Stimulated activated CD8-positive, alpha-beta memory T cell treated with anti-CD3 and anti-CD28 coated beads, Interleukin-15, amount 100 ng/mL, for 4 hours (primary cell): ENCODE results near the gene RAPGEF3.
A peak's percentile ranks its signal among the peaks of the same experiment; 100 is the strongest.

Experiments used
- DNase-seq, 2 donors: peaks; one replicate each; pipeline ENCODE4 v3.0.0-alpha.2; 2020; ENCODE audit warnings: low read depth in 2 of 2

Gene RAPGEF3

DNA sequence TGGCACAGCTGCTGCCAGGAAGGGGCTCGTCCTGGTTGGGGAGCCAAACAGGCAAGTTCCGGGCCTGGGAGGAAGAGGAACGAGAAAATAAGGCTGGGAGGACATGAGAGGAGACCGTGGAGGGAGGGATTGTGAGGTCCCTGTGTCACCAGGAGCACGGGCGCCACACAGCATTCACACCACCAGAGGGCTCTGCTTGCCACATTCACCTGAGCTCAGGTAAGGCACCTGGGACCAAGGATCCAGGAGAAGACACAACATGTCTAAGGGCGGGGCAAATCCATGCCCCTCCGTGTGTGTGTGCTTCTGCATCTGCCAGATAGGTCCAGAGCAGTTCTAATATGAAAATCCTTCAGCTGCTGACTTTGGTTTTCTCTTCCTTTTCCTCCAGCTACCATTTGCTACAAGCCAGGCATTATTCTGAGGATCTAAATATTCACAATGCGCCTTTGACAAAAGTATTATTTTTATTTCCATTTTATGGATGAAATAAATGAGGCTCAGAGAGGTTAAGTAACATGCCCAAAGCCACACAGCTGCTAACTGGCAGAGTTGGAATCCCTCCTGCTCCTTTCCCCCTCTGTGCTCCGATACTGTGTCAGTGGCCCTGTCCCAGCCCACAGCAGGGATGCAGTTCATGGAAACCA, 14.6 kb downstream of the RAPGEF3 start:
- DNase-seq: peak in 1 of 2 donors; percentile 42

DNA sequence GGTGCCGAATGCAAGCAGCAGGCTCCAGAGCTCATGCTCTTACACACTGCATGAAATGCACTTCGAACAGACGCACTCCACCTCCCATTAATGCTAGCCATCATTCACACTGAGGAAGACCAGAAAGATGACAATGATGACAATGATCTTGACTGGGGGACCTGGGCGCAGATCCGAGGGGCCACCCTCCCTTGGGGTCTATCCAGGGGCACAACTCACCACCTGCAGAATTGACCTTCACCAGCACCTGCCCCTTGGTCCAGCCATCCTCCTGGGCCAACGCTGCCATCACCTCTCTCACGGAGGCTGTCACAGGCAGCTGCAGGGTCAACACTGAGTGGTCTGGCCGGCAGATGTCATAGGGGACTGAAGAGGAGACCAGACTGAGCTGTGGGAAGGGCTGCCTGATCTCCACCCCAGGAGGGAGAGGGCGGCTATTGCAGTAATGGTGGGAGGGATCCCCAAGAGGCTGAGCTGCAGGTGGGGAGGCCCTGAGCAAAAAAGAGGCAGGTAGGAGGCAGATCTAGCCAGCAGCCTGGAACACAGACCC, 15.3 kb downstream of the RAPGEF3 start:
- no peak for DNase-seq

DNA sequence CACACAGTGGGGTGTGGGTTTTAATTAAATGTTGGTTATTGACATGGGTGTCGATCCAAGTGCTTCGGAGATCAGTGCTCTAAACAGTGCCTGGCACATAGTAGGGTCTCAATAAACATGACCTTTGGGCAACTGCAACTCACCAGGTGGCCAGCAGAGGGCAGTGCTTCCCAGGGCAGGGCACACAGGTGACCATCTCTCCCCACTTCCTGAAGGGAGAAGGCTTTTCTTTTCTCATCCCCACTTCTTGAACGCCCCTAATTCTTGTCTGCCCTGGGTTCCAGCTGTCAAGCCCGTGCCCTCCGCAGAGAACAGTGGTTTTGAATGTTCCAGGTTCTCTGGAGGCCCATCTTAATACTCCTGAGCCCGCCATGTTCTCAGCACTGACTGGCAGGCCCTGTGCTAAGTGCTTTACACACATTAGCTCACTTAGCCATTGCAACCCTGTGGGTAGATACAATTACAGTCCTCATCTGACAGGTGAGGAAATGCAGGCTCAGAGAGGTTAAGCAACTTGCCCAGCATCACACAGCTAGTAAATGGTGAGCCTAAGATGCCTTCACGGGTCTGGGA, 16.3 kb downstream of the RAPGEF3 start:
- DNase-seq: peak; percentile 27 to 47

DNA sequence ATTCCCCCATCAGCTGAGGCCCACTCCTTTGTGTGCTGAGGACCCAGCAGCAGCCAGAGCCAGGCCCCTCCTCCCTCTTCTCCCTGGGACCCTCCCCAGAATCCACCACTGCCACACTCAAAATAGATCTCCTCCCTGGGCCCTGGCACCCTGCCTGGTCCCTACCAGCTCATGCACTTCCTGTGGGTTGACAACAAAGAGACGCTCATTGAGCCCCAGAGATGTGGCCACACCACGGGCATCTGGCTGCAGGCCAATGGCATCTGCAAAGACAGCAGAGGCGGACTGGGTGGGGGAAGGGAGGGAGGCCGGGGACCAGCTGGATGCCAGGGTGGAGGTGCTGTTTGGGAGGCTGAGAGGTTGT, 17.4 kb downstream of the RAPGEF3 start:
- peak; percentile 14 to 26 for DNase-seq

DNA sequence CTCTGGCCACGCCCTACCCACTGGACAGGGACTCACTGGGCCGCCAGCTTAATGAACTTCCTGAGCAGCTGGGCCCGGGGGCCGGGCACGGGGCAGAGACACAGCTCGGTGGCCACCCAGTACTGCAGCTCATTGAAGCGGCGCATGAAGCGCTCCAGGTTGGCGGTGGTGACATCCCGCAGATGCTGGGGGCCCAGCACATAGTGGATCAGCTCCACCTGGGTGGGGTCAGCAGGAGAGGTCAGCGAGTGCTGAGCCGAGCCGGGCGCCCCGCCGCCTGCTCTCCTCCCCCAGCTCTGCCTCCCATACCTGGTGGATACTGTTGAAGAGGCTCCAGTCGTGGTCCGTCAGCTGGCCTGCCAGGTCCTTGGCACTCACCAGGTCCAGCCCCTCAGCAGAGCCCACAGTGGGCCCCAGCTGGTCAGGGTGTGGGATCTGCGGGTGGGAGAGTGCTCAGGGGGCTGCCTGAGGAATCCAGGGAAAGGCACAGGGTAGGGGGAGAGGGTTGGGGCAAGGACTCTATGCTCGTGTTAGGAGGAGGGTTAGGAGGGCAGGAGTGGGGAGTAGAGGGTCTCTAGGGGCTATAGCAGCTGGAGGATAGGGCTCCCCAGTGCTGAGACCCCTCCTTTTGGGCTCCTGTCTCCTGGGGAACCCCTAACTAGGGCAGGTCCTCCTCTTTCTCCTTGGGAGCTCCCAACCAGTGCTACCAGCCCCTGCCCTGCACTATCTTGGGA, 17.9 kb downstream of the RAPGEF3 start:
- DNase-seq: no peak

DNA sequence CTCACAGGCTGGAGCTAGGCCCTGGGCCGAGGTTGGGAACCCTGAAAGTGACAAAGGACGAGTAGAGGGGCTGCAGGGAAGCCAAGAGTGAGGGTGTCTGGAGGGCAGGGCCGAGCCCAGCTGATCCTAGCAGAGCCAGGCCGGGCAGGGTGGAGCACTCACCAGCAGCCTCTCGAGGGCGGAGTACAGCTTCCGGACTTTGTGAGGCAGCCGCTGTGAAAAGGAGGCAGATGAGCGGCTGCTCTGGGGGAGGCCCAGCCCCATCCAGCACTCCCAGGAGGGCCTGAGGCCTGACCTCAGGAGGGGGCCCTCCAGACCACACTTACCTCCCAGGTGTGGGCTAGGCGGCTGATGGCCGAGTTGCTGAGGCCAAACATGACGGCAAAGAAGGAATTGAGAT, 18.7 kb downstream of the RAPGEF3 start:
- no peak for DNase-seq

DNA sequence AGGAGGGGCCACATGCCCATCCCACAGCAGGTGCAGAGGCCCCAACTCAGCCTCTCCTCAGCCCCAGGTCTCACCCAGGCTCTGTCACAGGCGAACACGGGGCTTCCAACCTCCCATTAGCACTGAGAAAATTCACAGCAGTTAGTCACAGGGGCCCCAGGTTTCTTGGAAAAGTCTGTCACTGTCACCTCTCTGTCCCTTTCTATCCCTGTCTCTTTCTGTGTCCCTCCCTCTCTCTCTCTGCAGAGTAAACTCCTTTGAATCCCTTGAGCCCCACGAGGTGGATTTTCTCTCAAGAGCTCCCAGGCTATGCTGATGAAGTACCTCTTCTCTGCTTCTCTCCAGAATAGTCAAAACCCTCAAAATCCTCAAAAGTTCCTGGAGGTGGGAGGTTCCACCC, 19.4 kb downstream of the RAPGEF3 start:
- no peak for DNase-seq

DNA sequence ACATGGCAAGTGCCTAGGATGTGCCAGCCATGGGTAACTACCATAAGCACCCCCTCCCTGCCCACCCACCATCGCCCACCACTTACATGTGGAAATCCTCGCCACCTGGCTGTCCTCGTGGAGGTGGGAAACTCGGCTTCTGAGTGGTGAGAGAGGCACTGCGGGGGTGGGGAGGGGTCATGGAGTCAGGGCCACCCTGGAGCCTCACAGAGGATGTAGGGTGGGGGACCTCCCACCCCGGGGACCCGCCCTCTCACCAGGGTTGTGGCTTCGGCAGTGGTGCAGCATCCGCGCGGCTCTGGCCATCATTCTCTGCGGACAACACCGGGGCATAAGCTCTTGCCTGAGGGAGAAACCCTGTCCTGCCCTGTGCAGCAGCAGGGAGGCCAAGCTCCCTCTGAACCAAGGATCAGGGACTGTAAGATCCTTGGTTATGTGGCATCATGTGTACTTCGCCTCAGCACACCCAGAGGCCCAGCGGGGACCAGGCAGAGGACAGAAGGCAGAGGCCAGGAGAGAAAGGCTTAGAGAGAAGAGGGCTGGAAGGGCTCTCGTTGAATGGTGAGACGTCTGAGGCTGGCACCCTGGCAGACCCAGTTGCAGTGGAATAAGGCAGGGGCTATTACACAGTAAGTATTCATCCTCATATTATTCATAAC, 20.6 kb downstream of the RAPGEF3 start:
- DNase-seq: no peak

DNA sequence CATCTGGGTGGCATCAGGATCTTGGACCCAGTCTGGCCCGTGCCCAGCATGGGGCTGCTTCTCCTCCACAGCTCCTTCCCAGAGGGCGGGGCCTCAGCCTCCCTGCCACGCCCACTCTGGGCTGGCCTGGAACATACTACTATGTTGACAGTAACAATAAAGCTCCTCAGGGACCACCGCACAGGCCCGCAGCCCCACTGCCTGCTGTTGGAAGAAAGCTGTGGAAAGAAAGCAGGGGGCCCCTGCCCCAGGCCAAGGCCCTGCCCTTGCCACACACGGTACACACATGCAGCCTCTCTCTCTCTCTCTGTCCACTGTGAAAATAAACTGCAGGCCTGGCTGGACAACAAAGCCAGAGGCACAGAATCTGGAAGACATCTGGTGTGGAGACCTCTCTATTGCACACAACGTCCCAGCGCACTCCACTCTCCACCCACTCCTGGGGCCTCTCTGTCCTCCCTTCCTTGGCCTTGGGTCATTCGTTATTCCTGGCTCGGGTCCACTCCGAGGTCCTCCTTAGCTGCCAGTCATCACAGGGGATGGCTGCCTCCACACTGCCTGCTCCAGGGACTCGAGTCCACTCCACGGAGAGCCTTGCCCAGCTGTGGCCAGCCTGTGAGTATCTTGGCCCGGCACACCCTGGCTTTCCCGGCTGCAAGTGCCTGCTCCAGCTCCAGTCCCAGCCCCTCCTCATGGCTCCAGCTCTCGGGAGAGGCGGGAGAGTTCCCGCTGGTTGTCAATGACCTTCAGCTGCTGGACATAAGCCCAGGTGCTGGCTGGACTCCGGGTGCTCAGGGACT, 21.6 kb downstream of the RAPGEF3 start:
- no peak for DNase-seq

DNA sequence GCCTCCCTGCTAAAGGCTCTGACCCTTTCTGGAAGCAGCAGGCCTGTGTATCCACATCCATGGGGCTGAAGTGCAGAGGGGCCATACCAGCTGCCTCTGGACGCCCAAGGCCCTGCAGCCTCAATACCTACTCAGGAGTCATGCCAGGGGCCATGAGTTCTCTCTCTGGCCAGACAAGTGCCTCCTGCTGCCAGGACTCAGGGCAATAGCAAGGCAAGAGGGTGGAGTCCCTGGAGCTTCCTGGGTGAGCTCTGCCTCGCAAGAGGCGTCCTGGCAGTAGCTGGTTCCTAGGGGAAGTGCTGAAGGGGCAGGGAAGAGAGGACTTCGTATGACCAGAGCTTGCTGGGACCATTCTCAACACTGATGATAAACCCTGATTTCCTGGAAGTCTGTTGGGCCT, 22.5 kb downstream of the RAPGEF3 start:
- DNase-seq: no peak

DNA sequence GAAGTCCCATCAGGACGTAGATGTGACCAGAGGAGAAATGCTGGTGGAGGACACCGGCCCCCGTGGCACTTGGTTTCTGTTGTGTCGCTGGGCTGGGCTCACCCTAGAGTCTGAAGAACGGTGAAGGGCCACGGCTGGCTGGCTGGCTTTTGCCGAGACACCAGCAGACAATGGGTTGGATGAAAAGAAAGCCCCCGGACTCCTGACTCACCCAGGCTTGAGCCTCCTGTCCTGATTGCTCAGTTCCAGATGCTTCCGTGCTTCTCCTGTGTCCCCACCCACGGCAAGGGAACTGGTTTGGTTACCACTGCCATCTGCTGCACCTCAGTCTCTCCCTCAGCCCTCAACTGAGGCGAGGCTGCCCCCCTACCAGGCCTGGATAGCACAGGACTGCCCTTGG, 23.0 kb downstream of the RAPGEF3 start:
- no peak for DNase-seq

DNA sequence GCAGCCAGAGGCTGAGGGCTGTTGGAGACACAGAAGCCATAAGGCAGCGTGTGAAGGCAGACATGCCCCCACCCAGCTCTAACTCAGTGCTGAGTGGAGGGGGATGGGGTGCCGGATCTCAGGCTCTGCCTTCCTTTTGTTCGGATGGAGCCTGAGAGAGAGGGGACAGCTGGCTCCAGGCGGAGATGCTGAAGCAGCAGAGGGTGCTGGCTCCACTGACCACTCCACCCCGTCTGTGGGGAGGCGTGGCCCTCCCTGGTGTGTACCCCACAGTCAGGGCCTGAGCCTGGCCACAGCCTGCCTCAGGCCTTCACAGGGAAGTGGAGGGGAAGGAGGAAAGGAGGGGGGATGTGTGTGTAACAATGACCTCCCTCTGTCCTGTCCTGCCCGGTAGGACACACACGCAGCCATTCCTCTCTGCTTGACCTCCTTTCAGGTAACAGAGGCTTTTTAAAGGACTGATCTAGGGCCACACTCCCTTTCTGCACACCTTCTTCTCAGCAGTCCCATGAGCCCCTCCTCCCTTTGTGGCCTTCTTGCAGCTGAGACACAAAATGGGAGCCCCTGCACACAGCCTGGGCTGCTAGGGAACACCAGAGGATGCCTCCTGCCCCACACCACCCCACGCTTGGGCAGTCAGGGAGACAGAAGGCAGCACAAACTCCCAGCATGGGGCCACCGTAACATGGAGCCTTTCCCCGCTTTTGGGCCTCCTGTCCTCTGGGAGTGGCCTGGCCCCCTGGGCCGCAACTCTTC, 23.8 kb downstream of the RAPGEF3 start:
- no peak for DNase-seq

DNA sequence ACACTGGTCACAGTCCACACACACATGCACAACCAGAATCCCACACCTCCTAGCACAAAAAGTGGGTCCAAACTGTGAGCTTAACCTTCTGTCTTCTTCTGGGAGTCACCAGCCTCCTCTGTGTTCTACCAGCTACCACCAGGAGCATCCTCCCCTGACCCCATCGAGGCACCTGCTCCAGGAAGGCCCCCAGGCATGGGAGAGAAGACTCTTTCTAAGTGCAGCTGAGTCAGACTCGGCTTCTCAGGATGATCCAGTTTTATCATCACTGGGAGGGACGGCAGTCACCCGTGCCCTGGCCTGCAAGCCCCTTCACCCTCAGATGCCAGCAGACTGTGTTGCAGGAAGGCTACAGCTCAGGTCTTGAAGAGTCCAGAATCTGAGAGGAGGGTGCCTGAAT, 25.5 kb downstream of the RAPGEF3 start:
- DNase-seq: no peak

DNA sequence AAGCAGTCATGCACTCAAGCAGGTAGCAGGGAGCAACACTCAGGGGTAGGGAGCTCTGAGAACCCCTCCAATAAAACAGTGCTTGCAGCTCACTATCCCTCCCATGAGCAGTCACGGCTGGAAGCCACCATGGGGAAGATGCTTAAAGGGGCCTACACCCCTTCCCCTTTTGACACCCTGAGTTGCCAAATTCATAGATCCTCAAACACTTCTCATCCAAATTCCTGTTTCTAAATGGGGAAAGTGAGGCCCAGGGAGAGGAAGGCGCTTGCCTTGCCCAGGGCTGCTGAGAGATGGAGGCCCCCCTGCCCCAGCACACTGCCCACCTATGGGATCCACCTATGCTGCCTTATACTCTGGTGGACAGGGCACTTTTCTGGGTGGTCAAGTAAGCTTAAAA, 26.2 kb downstream of the RAPGEF3 start:
- no peak for DNase-seq

DNA sequence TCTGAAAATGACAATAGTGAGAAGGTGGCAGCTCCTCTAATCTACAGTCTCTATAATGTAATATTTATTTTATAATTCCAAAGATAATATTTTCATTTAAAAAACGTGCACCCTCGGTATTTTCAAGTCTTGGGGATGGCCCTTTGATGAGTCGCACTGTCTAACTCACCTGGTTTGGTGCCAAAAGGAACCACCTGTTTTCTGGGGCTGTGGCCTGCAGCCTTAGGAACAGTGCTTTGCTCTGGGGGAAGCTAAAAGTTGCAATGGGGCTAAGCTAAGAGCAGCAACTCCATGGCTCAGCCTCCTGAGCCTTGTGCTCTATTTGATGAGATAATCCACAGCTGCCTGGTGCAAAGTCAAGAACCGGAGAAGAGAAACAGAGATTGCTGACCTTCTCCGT, 27.0 kb downstream of the RAPGEF3 start:
- no peak for DNase-seq

DNA sequence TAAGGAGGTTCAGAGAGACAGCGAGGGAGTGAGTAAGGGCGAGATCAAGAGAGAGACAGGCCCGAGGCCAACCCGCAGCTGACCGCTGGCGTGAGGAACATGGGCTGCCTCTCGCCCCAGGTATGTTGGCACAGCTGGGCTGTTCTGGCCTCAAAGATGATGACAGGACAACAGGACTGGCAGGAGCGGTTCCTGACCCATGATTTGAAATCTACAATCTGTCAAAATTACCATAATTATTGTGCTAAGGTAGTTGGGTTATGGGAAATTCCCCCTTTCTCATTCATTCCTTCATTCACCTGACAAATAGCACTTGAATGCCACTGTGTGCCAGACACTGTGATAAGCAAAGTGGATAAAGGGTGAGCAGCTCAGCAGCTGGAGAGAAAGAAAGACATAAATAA, 28.3 kb downstream of the RAPGEF3 start:
- DNase-seq: no peak

DNA sequence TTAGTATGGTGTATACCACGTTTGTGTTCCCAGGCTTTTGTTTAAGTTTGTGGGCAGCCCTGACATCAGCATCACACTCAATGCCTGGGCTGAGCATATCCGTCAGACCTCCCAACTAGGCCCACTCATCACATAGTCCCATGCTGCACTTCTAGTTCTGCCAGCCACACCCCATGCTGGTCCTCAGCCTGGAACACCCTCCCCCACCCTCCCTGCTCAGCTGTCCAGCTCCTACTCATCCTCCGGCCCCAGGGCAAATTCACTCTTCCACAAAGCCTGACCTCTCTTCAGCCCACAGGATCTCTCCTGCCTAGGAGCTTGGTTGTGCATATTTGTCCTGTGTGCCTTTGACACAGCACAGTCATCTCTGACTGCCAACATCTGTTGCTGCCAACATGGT, 29.4 kb downstream of the RAPGEF3 start:
- no peak for DNase-seq

DNA sequence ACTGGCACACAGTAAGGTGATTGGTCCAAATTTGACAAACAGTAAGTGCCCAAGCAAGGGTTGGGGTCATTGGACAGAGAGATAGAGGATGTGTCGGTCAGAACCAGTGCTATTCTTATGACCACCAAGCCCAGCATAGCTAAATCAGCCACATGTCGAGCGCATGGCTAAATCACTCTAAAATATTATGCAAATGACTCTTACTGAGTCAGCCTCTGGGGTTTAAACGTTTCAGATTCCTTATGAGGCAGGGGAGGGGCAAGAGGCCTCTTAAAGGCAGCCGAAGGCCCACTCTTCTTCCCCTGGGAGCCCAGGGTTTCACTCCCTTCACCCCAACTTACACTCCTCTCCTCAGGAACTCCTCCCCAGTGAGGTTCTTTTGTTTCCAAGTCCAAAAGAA, 32.8 kb downstream of the RAPGEF3 start:
- no peak for DNase-seq

DNA sequence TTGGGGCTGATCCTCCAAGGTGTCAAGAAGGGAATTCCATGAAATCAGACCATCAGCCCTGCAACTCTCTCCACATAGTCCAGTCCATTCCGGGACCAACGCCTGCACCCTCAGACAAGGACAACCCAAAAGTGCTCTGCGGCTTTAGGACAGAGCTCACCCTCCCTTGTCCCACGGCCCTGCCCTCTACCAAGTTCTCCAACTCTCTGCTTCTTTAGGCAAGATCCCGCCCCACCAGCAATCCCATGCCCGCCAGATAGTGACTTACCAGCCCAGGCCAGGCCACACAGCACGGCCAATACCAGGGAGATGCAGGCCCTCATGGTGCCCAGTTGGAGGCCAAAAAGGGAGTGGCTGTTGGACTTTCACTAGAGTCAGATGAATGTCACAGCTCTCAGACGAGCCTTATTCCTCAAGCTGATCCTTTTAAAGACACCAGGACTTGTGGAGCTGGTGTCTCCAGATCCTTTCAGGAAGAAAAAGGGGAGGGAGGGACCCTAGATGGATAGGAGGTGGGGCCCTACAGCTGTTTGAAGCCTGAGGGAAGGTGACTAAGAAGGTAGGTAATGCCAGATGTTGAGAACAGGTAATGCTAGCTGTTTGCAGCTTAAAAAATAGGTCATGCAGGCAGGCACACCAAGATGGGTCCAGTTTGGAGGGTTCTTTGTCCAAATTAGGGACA, 33.4 kb downstream of the RAPGEF3 start, which contains the start of gene ENDOU:
Gene ENDOU, minus strand, starts transcription at position 400 of the 682 bp plus-strand sequence. Its CDS starts 77 bp downstream, at position 323.
- DNase-seq: no peak

DNA sequence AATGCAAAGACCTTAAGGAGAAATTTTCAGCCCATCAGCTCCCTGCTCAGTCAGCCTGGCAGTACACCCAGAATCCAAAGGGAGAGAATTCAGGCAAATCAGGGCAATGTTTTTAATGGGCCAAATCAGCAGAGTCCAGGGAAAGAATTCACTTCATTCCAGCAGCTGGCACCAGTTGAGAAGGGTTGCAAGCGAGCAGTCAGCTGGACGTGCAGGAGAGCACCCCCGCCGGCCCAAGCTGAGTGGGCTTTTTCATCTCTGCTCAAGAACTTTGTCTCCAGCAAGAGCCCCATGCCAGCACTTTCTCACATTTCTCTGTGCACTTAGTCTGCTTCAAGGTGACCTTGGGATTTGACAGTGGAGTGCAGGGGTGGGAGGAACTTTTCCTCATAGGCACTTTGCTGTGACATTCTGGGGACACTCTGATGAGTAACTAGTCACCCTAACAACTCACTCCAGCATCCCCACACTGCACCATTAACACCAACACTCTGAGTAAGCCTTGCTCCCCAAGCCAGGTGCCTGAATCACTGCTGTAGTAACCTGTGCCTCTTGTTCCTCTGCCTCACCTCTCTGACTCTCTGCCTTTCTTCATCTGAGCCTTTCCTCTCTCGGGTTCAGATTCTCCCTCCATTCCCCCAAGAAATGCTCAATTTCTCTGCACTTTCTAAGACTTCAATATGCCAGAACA, 35.6 kb downstream of the RAPGEF3 start:
- no peak for DNase-seq
